Sciatic nerve (tissue), 2 donors: ENCODE measurements around the gene SCYL3. TPM values are rescaled to one million over a fixed set of nuclear protein-coding genes. Genes with fewer than 3 reads are reported as not detected.
"Not testable (repeated sequence)": the region's sequence is repeated elsewhere in the genome, so short reads cannot be mapped to it uniquely, and the experiment has no call there.

Source experiments
- ATAC-seq: fragments of 200-7000 bp; cut with Tn5 transposase; one replicate; pipeline ENCODE4 v1.9.1; 2020; ENCODE audit warnings: mild to moderate bottlenecking, moderate library complexity
- DNase-seq: peaks from one replicate; pipeline ENCODE4 v3.0.0-alpha.2; 2020; ENCODE audit warnings: low spot score
- intact Hi-C: fragments of 100-400 bp; cut with DNase I; formaldehyde crosslinking; loops from one replicate; pipeline ENCODE4 v1.14.2; 2022
- total RNA-seq: library from RNA; stranded (reverse); fragmentation: NEBNext Ultra II Directional; extraction: Animal tissue kit (Norgen Biotek cat#: 25700); gene quantifications from one replicate; pipeline ENCODE4 v1.2.1, GENCODE V29; 2021
- donor health status: DM: no; HTN: no; CAD: no.
- donor health status: DM: no; HTN: no; CAD: no.

SCYL3 gene
- 12.1 TPM for total RNA-seq

GRCh38 chr1:169893645-169894423 is at the start of gene SCYL3:
Gene SCYL3 (minus strand): TSS chr1:169893896. CDS start chr1:169888840, 5,056 bp downstream.
- intact Hi-C loops = no loop called here
- ATAC-seq (peak; percentile 99), DNase-seq (peak; percentile 94)

- intact Hi-C loops = no loop called here
- no peak for DNase-seq
Measured at GRCh38 chr1:169941982-169942830, 48.5 kb upstream of the SCYL3 start.

GRCh38 chr1:169933984-169934725 is 40.5 kb upstream of the SCYL3 start:
- no peak for DNase-seq
- intact Hi-C loops = no loop called here
- no peak for ATAC-seq

More at GRCh38 chr1:169941982-169942830, 48.5 kb upstream of the SCYL3 start:
- peak; percentile 52 for ATAC-seq

- DNase-seq = no peak
- intact Hi-C loops = no loop called here
- no peak for ATAC-seq
Measured at GRCh38 chr1:169931795-169932231, 38.1 kb upstream of the SCYL3 start.

GRCh38 chr1:169929210-169929526 is 35.5 kb upstream of the SCYL3 start:
- intact Hi-C loops = loop anchor here (5.0 kb wide), 1 partner anchor 553 kb away; no protein-coding TSS in a partner anchor
- ATAC-seq (no peak), DNase-seq (no peak)

GRCh38 chr1:169928438-169929209 is 34.9 kb upstream of the SCYL3 start:
- DNase-seq (no peak), ATAC-seq (peak; percentile 65)
- intact Hi-C loops = loop anchor here (5.0 kb wide), 1 partner anchor 554 kb away; no protein-coding TSS in a partner anchor

- ATAC-seq = no peak
- intact Hi-C loops = loop anchor here (5.0 kb wide), 1 partner anchor 557 kb away; no protein-coding TSS in a partner anchor
- DNase-seq = no peak
Measured at GRCh38 chr1:169925505-169926482, 32.1 kb upstream of the SCYL3 start.

GRCh38 chr1:169924829-169925228 is 31.1 kb upstream of the SCYL3 start:
- no peak for DNase-seq
- intact Hi-C loops = loop anchor here (5.0 kb wide), 1 partner anchor 557 kb away; no protein-coding TSS in a partner anchor
- ATAC-seq = no peak

GRCh38 chr1:169924063-169924462 is 30.4 kb upstream of the SCYL3 start:
- intact Hi-C loops = no loop called here
- ATAC-seq = no peak
- no peak for DNase-seq

- no peak for DNase-seq
- intact Hi-C loops = no loop called here
- no peak for ATAC-seq
Measured at GRCh38 chr1:169921080-169921479, 27.4 kb upstream of the SCYL3 start.

- ATAC-seq (no peak), DNase-seq (no peak)
- intact Hi-C loops = no loop called here
Measured at GRCh38 chr1:169918927-169919326, 25.2 kb upstream of the SCYL3 start.

- intact Hi-C loops, ATAC-seq, DNase-seq: not testable (repeated sequence)
Measured at GRCh38 chr1:169918220-169918619, 24.5 kb upstream of the SCYL3 start.

GRCh38 chr1:169915150-169915549 is 21.5 kb upstream of the SCYL3 start:
- intact Hi-C loops = no loop called here
- no peak for ATAC-seq
- no peak for DNase-seq

GRCh38 chr1:169914531-169914930 is 20.8 kb upstream of the SCYL3 start:
- ATAC-seq = no peak
- DNase-seq = no peak
- intact Hi-C loops = no loop called here

- no peak for ATAC-seq
Measured at GRCh38 chr1:169909499-169909898, 15.8 kb upstream of the SCYL3 start.

GRCh38 chr1:169906938-169907337 is 13.2 kb upstream of the SCYL3 start:
- ATAC-seq = no peak
- intact Hi-C loops = no loop called here
- no peak for DNase-seq

More at GRCh38 chr1:169909499-169909898, 15.8 kb upstream of the SCYL3 start:
- DNase-seq = no peak
- intact Hi-C loops = no loop called here

GRCh38 chr1:169904834-169905233 is 11.1 kb upstream of the SCYL3 start:
- intact Hi-C loops = no loop called here
- ATAC-seq (no peak), DNase-seq (no peak)
